IMR-90 (cell line): ENCODE results near the gene TXLNA. TPM values are rescaled to one million over a fixed set of nuclear protein-coding genes. Genes with fewer than 3 reads are reported as not detected.

Experiments used
- ATAC-seq: fragments of 200-7000 bp; cut with Tn5 transposase; 2 replicates; pipeline ENCODE4 v1.9.1; 2020; ENCODE audit warnings: low read depth, mild to moderate bottlenecking, moderate library complexity
- BruUV-seq: library from RNA; stranded (reverse); fragments of 400-500 nt; replicated peaks from 2 replicates; lab custom pipeline; 2021; lab: Mats Ljungman, UMichigan
- CTCF ChIA-PET: fragments of 300-600 bp; formaldehyde crosslinking; extraction: SDS; loops from one replicate; lab custom pipeline; 2021; ENCODE audit warnings: antibody characterized with exemption; lab: Yijun Ruan, JAX
- POLR2A ChIA-PET: fragments of 300-600 bp; sonication (Branson Sonifier 250); formaldehyde crosslinking; loops from one replicate; lab custom pipeline; 2022; ENCODE audit warnings: antibody characterized with exemption; ENCODE audit not compliant: unreplicated experiment; lab: Charles Lee
- DNase-seq: peaks from one replicate; pipeline ENCODE4 v3.0.0; 2013
- H2AFZ ChIP-seq: replicated peaks from 2 replicates; pipeline ENCODE3; 2013; ENCODE audit warnings: low read length, mild to moderate bottlenecking; ENCODE audit not compliant: poor library complexity
- H2AK5ac ChIP-seq: 2 replicates; pipeline ENCODE4 v1.6.1; 2013; ENCODE audit warnings: low read depth, low read length, inconsistent platforms
- H2AK9ac ChIP-seq: replicated peaks from 2 replicates; pipeline ENCODE3; 2013; ENCODE audit warnings: mild to moderate bottlenecking, low read depth, low read length, moderate library complexity; ENCODE audit not compliant: poor library complexity
- H2BK120ac ChIP-seq: 2 replicates; pipeline ENCODE4 v1.6.1; 2013; ENCODE audit warnings: low read depth, low read length, inconsistent platforms
- H2BK15ac ChIP-seq: 3 replicates; pipeline ENCODE4 v1.6.1; 2013; ENCODE audit warnings: low read depth, low read length, inconsistent platforms
- H2BK20ac ChIP-seq: 2 replicates; pipeline ENCODE4 v1.6.1; 2013; ENCODE audit warnings: low read depth, mild to moderate bottlenecking, inconsistent platforms, low read length, moderate library complexity
- H2BK5ac ChIP-seq: 2 replicates; pipeline ENCODE4 v1.6.1; 2013; ENCODE audit warnings: mild to moderate bottlenecking, low read depth, low read length, inconsistent platforms; ENCODE audit not compliant: poor library complexity, severe bottlenecking
- H3K14ac ChIP-seq: replicated peaks from 2 replicates; pipeline ENCODE4 v1.6.1; 2013; ENCODE audit warnings: low read depth, low read length, inconsistent platforms
- H3K18ac ChIP-seq: 2 replicates; pipeline ENCODE4 v1.6.1; 2013; ENCODE audit warnings: low read depth, low read length, control low read depth
- H3K23ac ChIP-seq: 2 replicates; pipeline ENCODE4 v1.6.1; 2013; ENCODE audit warnings: low read depth, low read length, inconsistent platforms
- H3K27ac ChIP-seq: 2 replicates; pipeline ENCODE4 v1.5.1; 2013; ENCODE audit warnings: mild to moderate bottlenecking, control low read depth, low read length; ENCODE audit not compliant: insufficient read depth
- H3K27me3 ChIP-seq: 2 replicates; pipeline ENCODE4 v1.6.1; 2013; ENCODE audit warnings: low read length; ENCODE audit not compliant: control insufficient read depth, insufficient read depth
- H3K36me3 ChIP-seq: 2 replicates; pipeline ENCODE4 v1.6.1; 2013; ENCODE audit warnings: low read length, mixed read lengths; ENCODE audit not compliant: control insufficient read depth, insufficient read depth
- H3K4ac ChIP-seq: 2 replicates; pipeline ENCODE4 v1.6.1; 2013; ENCODE audit warnings: low read depth, low read length, inconsistent platforms
- H3K4me1 ChIP-seq: 2 replicates; pipeline ENCODE4 v1.6.1; 2013; ENCODE audit warnings: low read length, mixed read lengths; ENCODE audit not compliant: control insufficient read depth, insufficient read depth
- H3K4me2 ChIP-seq: 2 replicates; pipeline ENCODE4 v1.6.1; 2013; ENCODE audit warnings: low read depth, mild to moderate bottlenecking, control low read depth, low read length, moderate library complexity
- H3K4me3 ChIP-seq: 2 replicates; pipeline ENCODE4 v1.5.1; 2013; ENCODE audit warnings: low read depth, mild to moderate bottlenecking, control low read depth, low read length, moderate library complexity; ENCODE audit not compliant: insufficient read depth
- H3K56ac ChIP-seq: 2 replicates; pipeline ENCODE4 v1.6.1; 2013; ENCODE audit warnings: low read length, inconsistent platforms; ENCODE audit not compliant: insufficient read depth; ENCODE audit errors: extremely low read depth
- H3K79me1 ChIP-seq, 2 experiments: 2 replicates each; pipeline ENCODE4 v1.6.1; 2013; ENCODE audit warnings: low read length in 2 of 2, inconsistent platforms in 1 of 2, low read depth in 1 of 2
- H3K9ac ChIP-seq: 2 replicates; pipeline ENCODE4 v1.6.1; 2013; ENCODE audit warnings: low read depth, low read length, control low read depth
- H3K9me1 ChIP-seq: 2 replicates; pipeline ENCODE4 v1.6.1; 2013; ENCODE audit warnings: low read length, inconsistent platforms; ENCODE audit not compliant: insufficient read depth
- H3K9me3 ChIP-seq: 2 replicates; pipeline ENCODE4 v1.6.1; 2013; ENCODE audit warnings: low read length; ENCODE audit not compliant: control insufficient read depth, insufficient read depth
- H4K20me1 ChIP-seq: 2 replicates; pipeline ENCODE4 v1.6.1; 2013; ENCODE audit warnings: low read length, inconsistent platforms; ENCODE audit not compliant: insufficient read depth
- H4K5ac ChIP-seq: 2 replicates; pipeline ENCODE4 v1.6.1; 2013; ENCODE audit warnings: mild to moderate bottlenecking, low read depth, low read length, control low read depth
- H4K8ac ChIP-seq, 2 experiments: 2 replicates each; pipeline ENCODE4 v1.6.1; 2013; ENCODE audit warnings: low read depth in 2 of 2, low read length in 2 of 2, control low read depth in 1 of 2, inconsistent platforms in 1 of 2
- H4K91ac ChIP-seq: 2 replicates; pipeline ENCODE4 v1.6.1; 2013; ENCODE audit warnings: low read depth, low read length, inconsistent platforms; ENCODE audit not compliant: insufficient read depth
- CTCF ChIP-seq: conservative IDR thresholded peaks from 2 replicates; pipeline ENCODE4 v1.5.1; 2012; ENCODE audit warnings: mild to moderate bottlenecking, low read depth, low read length, improper control_type of control experiment
- MAZ ChIP-seq: IDR thresholded peaks from 2 replicates; pipeline ENCODE4 v1.6.1; 2012; ENCODE audit warnings: low read depth, mild to moderate bottlenecking, low read length, improper control_type of control experiment, moderate library complexity, borderline replicate concordance
- RCOR1 ChIP-seq: IDR thresholded peaks from 2 replicates; pipeline ENCODE4 v1.6.1; 2012; ENCODE audit warnings: mild to moderate bottlenecking, low read length, improper control_type of control experiment; ENCODE audit not compliant: insufficient replicate concordance
- WGBS, 2 experiments: methylation state at CpG; one replicate each; pipeline versions ENCODE4 v1.1.5 to v1.1.7; 2013; ENCODE audit warnings: missing lambda C conversion rate in 2 of 2; ENCODE audit not compliant: insufficient read length in 1 of 2; ENCODE audit errors: extremely low coverage in 2 of 2; 5-methylcytosine and 5-hydroxymethylcytosine counted together
- dilution Hi-C: fragments of 300-500 bp; cut with HindIII; formaldehyde crosslinking; loops from one replicate; pipeline ENCODE4 v1.14.3; 2018; ENCODE audit warnings: low sequenced_read_pairs; ENCODE audit not compliant: unreplicated experiment
- in situ Hi-C: fragments of 300-500 bp; cut with MboI; formaldehyde crosslinking; loops from 3 replicates; pipeline ENCODE4 v1.14.3; 2019; ENCODE audit warnings: low sequenced_read_pairs, inconsistent platforms, mixed read lengths
- intact Hi-C: fragments of 100-400 bp; cut with micrococcal nuclease; formaldehyde crosslinking; loops from 2 replicates; pipeline ENCODE4 v1.10.0; 2022
- polyA plus RNA-seq, 3 experiments: library from polyadenylated mRNA; depleted of rRNA; stranded (reverse); fragments of >200 nt; gene quantifications; 2 replicates each; pipeline ENCODE4 v1.2.3, GENCODE V29; 2012; ENCODE audit warnings: low replicate concordance in 1 of 3
- total RNA-seq: library from RNA; depleted of rRNA; stranded (reverse); fragments of >200 nt; gene quantifications from 2 replicates; pipeline ENCODE4 v1.2.3, GENCODE V29; 2012

Gene TXLNA
- total and polyA plus RNA-seq, 2 of the 4 experiments (the other 2 are of a cell fraction): 47.6 to 102 TPM

GRCh38 chr1:32187850-32188249 lies 8.4 kb downstream of the TXLNA start:
- Histone ChIP-seq H3K9me1 (peaks cover 14% of the 10 kb centered on the region; the same call in 1 of the 2 replicates), H4K91ac (no peak overlapping the region), H2BK5ac (no peak overlapping the region), H3K14ac (no peak overlapping the region), H3K27me3 (no peaks in the 10 kb centered on the region), H3K4me2 (no peak overlapping the region), H3K9me3 (no peaks in the 10 kb centered on the region), H2BK15ac (no peak overlapping the region), H3K4ac (no peak overlapping the region), H2AK5ac (no peak overlapping the region), H3K4me3 (no peak overlapping the region), H4K5ac (no peak overlapping the region), H3K9ac (no peak overlapping the region), H3K4me1 (peaks cover 11% of the 10 kb centered on the region), H4K8ac (no peak overlapping the region), H3K79me1 (peaks cover 42 to 72% of the 10 kb centered on the region in 2 experiments), H3K18ac (no peak overlapping the region), H3K27ac (no peak overlapping the region), H3K56ac (no peak overlapping the region), H2BK20ac (no peak overlapping the region), H4K20me1 (peaks cover 49% of the 10 kb centered on the region), H2AFZ (no peak overlapping the region), H2AK9ac (no peak overlapping the region), H2BK120ac (no peak overlapping the region), H3K36me3 (peaks cover 77% of the 10 kb centered on the region), H3K23ac (no peak overlapping the region)
- ChIA-PET POLR2A (no interaction called here), CTCF (no interaction called here)
- in situ Hi-C loops: no loop called here
- DNase-seq: no peak
- ATAC-seq: no peak
- no TSS peak for BruUV-seq
- intact Hi-C loops: no loop called here
- 92% methylated on average over 2 of the region's 9 CpGs; no CpG with 5 or more reads in 1 of the 2 experiments for WGBS, 2 experiments
- TF ChIP-seq CTCF (no peak), RCOR1 (no peak), MAZ (no peak)
- dilution Hi-C loops: no loop called here
